HL-60/S4 treated with phorbol 12-myristate 13-acetate at 8.2 ng/mL for 4 days and 3 days (cell line): Measurements from ENCODE around the gene GBA2.

ENCODE experiments used
- in situ Hi-C: fragments of 300-500 bp; cut with MboI; formaldehyde crosslinking; loops from 2 replicates; pipeline ENCODE4 v1.15.0; 2022; ENCODE audit warnings: low sequenced_read_pairs

The GBA2 gene

DNA sequence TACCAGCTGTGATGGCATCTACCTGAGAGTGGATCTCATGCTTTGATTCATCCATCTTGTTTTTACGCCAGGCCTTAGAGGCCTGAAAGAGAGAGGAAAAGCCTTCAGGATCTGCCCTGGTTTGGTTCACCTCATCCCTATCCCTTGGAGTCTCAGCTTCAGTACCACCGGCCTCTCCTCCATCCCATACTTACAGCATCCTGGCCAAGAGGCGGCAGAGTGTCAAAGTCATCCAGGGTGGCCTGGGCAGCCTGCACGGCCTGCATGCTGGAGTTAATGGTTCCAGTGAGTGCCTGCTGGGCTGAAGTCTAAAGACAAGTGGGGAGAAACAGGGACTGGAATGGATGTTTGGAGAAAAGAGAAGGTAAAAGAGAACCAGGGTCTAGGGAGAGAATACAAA is 29.5 kb downstream of the GBA2 start:
- in situ Hi-C loops, result loop anchor here (25.0 kb wide), 1 partner anchor 657 kb away; the partner anchor contains the start of gene VCP

DNA sequence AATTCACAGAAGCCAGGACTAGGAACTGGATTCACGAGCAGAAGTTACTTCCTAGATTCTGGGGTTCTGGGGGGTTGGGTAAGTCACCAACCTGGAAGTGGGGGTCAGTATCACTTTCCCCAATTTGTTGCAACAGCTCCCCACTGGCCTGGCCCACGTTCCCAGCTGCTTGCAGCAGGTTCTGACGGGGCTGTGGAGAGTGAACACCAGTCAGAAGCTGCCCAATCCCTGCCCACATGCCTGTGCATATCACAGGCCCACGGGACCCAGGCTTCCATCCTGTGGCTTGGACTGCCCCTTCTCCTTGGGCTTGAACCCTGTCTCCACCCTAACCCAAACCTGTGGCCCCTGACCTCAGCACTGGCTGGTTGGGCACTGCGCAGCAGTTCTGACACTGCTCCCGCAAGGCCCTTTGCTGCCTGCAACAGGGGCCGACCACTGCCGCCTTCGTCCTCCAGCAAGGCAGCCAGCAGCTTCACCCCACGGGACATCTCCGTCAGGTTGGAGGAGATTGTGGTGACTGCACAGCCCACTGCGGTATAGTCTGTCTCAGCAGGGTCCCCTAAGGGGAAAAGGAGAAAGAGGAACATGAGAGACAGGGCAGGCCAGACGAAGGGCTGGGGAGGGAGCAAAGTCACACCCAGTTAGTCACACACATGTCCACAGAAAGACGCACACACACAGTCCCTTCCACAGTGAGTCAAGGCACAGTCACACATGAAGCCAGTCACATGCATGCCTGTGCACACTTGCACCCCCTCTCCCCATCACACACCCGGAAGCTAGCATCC is 30.1 kb downstream of the GBA2 start:
- in situ Hi-C loops, result loop anchor here (25.0 kb wide), 1 partner anchor 657 kb away; the partner anchor contains the start of gene VCP

DNA sequence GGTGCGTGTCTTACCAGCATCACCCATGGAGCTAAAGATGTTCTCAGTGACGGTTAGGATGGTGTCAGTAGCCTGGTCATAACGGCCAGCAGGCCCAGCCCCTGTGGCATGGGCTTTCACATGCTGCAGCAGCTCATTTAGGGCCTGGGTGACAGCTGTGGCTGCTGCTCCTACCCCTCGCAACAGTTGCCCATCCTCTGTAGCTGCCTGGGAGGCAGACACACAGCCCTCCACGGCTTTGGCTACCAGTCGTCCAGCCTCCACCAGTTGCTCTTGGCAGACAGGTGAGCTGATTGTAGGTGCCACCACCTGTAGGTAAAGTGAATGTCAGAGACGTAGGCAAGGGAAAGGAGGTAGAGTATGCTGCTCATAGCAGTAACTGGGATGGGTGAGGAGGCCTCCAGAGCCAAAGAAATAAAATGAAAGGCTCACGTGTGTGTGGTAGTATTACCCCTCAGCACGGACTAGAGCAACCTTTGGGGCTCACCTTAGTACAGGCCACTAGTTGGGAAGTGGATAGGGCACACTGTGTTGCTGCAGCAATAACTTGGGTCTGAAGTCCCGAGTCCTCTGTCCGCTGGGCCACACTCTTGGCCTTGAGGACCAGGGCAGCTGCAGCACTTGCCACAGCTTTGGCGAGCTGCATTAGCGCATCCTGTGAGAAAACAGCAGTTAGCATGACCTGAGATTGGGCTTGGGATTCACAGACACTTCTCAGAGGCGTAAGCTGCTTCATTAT is 31.7 kb downstream of the GBA2 start:
- in situ Hi-C loops, result loop anchor here (25.0 kb wide), 1 partner anchor 655 kb away; the partner anchor contains the start of gene VCP

DNA sequence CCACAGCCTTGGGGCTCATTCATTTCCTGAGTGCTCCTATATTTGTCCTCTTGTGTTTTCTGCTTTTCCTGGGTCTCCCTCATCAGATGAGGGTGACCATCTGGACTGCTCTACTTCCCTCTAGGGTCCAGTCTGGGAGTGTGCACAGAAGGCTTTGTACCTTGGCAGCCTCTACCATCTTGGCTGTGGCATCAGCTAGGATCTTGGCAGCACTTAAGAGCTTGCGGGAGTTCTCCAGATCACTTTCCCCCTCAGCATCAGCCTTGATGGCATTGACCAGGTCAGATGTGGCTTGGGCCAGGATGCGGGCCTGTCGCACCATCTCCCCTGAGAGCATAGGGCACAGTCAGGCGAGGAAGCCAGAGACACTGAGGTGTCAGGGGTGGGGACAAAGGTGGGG is 32.8 kb downstream of the GBA2 start:
- in situ Hi-C loops, result loop anchor here (25.0 kb wide), 1 partner anchor 654 kb away; the partner anchor contains the start of gene VCP

DNA sequence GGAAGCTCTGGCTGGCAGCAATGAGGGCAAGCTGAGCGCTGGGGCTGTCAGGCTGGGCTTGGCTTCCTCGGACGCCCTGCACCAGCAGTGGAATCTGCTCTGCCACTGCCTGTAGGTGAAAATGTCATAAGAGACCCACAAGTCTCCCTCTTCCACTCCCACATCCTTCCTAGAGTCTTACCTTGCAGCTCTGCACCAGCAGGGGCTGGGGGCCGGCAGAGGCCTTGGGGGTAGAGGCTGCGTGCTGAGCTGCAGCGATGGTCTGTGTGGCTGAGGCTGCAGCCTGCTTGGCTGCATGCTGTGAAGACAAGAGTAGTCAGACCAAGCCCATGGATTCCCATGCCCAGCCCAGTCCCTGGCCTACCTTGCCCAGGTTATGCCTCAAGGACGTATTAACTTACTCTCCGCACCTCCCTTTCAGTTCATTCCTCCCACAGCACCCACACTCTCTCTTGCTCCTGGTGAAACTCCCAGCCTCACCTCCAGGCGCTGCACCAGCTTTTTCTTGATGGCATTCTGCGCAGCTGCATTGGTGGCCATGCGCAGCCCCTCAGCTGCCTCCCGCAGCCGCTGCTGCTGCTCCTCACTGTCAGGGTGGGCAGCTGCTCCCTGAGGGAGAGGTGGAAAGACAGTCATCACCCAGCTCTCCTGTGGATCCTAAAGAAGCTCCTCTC is 34.3 kb downstream of the GBA2 start:
- in situ Hi-C loops, result loop anchor here (25.0 kb wide), 1 partner anchor 652 kb away; the partner anchor contains the start of gene VCP

DNA sequence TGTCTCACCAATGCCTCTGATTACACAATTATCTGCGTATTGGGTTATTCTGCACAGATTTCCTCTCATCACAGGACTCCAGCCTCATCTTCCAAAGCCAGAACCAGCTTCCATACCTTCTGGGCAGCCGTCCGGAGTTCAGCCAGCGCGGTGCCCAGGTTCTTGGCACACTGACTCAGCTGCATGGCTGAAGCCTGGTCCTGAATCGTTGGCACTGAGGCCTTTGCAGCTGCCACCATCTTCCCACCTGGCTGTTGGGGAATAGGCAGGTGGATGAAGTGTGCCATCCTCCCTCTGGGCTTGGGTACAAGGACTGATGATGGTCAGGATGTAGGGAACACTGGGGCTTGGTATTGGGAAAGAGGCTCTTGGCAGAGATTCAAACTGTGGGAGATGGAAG is 34.9 kb downstream of the GBA2 start:
- in situ Hi-C loops, result loop anchor here (25.0 kb wide), 1 partner anchor 652 kb away; the partner anchor contains the start of gene VCP

DNA sequence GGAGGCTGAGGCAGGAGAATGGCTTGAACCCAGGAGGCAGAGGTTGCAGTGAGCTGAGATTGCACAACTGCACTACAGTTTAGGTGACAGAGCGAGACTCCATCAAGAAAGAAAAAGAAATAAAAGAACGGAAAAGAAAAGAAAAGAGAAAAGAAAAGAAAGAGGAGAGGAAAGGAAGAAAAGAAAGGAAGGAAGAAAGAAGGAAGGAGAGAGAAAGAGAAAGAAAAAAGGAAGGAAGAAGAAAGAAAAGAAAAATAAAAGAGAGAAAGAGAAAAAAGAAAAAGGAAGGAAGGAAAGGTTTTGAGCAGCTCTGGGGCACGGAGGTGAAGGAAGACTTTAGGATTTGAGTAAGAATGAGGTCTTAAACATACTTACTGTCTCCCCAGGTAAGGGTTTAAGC is 35.5 kb downstream of the GBA2 start:
- in situ Hi-C loops, result loop anchor here (25.0 kb wide), 1 partner anchor 651 kb away; the partner anchor contains the start of gene VCP

DNA sequence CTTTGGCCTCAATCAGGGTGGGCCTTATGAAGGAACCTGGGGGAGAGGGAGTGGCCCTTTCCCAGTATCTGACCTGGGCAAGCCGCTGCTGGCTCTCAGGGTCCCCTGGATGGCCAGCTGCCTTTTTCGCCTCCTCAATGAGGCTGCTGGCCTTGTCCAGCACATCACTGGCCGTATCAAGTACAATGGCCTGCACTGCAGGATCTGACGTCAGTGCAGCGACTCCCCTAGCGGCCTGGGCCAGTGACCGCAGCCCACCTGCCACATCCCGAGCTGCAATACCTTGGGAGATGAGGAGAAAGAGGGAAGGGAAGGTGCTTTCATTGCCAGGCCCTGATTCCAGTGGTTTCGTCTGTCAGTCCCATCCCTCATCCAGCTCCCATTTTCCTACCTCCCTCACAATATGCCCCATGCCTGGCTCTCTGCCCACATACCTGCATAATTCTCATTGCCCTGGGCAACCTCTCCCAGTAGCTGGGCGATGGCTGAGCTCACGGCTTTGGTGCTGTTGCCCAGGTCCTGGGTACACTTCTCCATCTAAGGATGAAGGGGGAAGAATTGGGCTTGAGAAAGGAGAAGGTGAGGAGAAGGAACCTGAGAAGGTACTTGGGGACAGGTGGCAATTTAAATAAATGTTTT is 36.1 kb downstream of the GBA2 start:
- in situ Hi-C loops, result loop anchor here (25.0 kb wide), 1 partner anchor 651 kb away; the partner anchor contains the start of gene VCP

DNA sequence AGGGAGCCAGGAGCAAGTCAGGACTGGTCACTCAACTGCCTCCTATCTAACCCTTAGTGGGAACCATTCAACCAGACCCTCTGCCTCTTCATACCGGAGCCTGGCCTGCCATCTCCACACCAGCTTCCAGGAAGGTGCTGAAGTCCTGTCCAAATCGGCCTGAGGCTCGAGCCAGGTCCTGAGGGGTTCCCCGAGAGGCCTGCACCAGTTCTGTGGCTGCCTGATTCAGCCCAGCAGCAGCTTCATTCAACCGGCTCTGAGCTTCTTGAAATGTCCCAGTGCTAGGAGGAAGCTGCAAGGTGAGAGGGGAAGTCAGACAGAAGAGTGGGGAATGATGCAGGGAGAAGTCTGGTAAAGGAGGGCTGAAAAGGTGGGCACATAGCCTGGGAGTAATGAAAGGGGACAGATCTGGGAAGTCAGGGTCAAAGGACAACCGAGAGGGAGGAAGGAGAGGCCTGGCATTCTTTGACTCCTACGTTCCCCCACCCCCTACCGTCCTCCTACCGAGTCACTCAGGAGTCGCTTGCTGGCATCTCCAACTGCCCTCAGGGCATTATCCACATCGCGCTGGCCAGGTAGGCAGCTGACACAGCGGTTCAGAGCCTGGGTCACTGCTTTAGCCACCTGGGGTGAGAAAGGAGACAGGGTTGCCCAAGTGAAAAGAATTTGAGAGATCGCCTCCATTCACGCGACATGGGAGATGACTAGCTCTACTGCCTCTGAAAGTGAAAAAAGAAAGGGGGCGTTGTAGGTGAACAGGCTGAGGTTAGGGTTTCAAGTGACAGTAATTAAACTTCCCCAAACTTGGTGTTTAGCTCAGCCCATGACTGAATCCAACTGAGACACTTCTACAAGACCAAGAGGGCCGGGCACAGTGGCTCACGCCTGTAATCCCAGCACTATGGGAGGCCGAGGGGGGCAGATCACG is 37.3 kb downstream of the GBA2 start:
- in situ Hi-C loops, result loop anchor here (25.0 kb wide), 1 partner anchor 649 kb away; the partner anchor contains the start of gene VCP

DNA sequence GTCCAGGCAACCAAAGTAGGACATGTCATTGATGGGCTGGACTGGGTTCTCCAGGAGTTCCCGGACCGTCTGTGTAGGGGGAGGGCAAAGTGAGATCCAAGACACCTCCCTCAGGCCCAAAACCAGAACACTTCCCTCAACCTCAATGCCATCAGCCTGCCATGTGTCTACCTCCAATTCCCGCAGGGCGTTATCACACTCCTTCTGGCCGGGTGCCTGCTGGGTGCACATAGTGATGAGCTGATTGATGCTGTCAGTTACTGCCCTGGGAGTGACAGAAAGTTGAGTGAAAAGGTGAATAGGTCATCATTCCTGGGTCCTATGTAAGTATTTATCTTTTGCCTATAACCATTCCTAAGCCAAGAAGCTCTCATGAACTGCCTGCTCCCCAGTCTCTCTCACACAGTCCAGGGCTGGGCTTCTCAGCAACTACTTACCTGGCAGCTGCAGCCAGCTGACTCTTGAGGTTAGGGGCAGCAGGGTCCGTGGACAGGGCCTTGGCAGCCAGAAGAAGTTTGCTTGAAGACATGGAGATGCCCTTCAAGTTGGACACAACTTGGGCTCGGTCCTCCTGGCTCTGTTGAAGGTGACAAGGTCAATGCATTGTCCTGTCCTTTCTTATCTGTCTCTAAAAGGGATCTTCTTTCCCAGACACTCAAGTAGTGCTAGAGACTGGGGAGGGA is 38.1 kb downstream of the GBA2 start:
- in situ Hi-C loops, result loop anchor here (25.0 kb wide), 1 partner anchor 649 kb away; the partner anchor contains the start of gene VCP

DNA sequence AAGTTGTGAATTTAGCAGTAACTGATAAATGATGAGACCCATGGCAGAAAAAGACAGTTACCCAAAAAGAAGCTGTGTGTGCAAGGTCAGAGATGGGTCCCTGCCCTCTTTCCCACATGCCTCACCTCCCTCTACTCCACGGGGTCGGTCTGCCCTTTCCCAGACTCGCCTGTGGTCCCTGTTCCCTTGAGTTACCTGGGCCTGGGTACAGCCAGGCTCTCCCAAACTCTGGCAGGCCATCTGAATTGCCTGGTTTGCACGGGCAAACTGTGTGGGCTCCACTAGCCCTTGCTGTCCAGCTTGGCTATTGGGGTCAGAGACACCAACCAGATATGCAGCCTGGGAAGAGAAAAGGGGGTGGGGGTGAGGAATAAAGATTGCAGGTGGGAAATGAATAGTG is 40.9 kb downstream of the GBA2 start:
- in situ Hi-C loops, result loop anchor here (25.0 kb wide), 1 partner anchor 646 kb away; the partner anchor contains the start of gene VCP

DNA sequence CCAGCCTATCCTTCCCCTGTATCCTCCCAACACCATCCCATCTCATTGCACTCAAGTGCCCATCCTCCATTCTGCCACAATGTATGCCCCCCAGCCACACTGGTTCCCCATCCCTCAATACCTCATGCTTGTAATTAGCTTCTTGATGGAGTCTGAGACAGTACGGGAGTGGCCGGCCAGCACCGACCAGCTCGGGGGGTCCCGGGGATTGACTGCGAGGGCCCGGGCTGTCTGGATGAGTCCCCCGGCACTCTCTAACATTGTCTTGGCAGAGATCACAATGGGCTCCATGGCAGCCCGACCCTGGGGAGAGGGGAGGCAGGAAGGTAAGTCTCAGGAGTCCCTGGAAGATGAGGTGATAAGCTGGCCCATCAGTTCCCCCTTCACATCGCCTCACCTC is 42.1 kb downstream of the GBA2 start:
- in situ Hi-C loops, result loop anchor here (25.0 kb wide), 1 partner anchor 645 kb away; the partner anchor contains the start of gene VCP

DNA sequence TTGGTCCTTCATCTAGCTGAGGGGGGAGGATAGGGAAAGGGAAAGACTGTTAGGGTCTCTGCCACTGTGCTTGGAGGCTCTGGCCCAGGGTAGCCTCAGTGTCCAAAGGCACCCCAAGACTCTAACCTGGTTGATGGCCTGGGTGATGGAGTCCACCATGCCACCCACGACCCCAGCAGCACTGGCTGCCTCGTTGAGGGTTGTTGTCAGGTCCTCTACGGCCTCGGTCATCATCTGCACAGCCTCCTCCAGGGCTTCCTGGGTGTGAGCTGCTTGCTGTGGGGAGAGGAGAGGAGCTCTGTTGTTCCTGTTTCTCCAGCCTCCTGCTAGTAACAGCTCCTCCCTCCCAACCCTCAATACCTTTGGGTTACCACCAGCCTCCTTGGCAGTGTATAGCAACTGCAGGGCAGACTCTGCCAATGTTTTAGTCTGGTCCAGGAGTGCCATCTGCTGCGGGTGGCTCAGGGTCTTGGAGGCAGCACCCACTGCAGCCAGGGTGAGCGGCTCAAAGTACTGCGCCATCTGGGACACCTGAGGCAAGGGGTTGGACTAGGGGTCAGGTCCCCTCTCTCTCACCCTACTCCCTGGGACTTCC is 43.1 kb downstream of the GBA2 start:
- in situ Hi-C loops, result loop anchor here (25.0 kb wide), 1 partner anchor 644 kb away; the partner anchor contains the start of gene VCP

DNA sequence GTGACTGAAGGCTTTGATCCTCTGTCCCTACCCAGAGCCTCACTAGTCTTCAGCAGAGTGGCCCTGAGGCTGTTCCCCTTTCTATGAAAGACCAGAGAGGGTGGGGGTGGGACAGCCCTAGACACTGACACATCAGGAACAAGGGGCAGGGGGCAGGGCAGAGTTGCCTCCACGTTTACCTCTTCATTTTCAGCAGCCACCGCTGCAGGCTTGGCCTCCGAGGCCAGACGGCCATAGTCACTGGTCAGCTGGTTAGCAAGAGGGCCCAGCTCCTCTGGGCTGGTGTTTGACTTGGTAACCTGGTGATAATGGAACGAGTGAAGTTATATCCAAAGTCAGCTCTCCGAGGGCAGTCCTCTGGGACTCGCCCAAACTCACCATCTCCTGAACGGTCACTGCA is 43.7 kb downstream of the GBA2 start:
- in situ Hi-C loops, result loop anchor here (25.0 kb wide), 1 partner anchor 643 kb away; the partner anchor contains the start of gene VCP

DNA sequence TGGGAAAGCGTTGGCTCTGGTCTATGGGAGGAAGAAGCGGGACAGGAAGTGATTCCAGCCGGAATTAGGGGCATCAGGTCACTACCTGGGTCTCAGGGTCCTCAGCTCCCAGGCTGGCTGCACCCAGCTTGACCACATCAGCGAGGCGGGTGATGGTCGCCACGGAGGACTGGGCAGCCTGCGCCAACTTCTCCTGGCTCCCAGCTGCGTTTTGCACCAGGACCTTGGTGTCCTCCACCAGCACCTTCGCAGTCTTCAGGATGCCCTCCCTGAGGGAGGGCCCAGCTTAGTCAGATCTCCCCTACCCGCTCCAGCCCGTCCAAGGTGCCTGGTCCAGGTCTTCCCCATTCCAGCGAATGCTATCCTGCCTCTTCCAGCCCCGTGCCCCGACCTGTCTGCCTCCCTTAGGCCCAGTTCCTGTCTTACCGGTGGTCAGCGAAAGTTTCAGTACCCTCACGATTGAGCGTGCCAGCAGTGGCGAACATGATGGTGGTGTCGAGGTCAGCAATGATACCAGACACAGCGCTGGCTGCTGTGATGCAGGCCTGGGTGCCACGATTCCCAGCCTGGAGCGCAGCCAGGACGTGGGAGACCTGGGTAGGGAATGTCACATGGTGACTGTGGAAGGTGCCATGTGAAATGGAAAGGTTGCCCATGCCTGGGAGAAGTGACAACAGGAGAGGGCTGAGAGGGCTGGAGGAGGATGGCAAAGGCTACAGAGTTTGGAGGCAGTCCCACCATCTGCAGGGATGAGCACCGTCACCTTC is 44.9 kb downstream of the GBA2 start:
- in situ Hi-C loops, result loop anchor here (25.0 kb wide), 1 partner anchor 642 kb away; the partner anchor contains the start of gene VCP

DNA sequence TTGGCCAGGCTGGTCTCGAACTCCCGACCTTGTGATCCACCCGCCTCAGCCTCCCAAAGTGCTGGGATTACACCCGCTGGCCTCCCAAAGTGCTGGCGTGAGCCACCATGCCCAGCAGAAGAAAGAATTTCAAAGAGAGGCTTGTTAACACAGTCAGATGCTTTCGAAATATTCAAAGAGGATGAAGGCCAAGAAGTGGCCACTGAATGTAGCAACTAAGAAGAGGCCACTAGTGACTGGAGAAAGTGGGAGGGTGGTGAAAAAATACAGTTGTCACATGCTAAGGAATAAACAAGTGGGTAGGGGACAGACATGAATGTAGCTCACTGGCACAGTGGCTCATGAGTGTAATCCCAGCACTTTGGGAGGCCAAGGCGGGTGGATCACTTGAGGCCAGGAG is 46.3 kb downstream of the GBA2 start:
- in situ Hi-C loops, result loop anchor here (25.0 kb wide), 1 partner anchor 640 kb away; the partner anchor contains the start of gene VCP

DNA sequence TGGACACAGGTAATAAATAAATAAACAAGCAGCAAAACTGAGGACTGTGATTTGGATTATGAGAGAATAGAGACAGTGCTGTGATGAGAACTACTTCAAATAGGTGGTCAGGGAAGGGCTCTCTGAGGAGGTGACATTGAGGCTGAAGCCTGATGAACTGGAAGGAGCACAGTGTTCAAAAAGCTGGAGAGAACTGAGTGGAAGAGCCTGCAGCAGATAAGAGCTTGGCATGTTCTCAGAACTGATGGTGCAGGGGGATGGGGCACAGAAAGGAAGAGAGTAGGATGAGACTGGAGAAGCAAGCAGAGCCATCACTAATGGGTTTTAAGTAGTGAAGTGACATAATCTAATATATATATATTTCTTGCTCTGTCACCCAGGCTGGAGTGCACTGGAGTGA is 48.1 kb downstream of the GBA2 start:
- in situ Hi-C loops, result loop anchor here (25.0 kb wide), 1 partner anchor 639 kb away; the partner anchor contains the start of gene VCP
